Dedifferentiated amniotic fluid mesenchymal stem cell (primary cell): ENCODE data around the gene PSMA3.

Experiments
- DNase-seq: peaks from one replicate; pipeline ENCODE4 v3.0.0-alpha.2; 2016; ENCODE audit errors: extremely low spot score

PSMA3 gene

GRCh38 chr14:58298477-58299400 lies 54.1 kb downstream of the PSMA3 start, which contains the start of gene ARID4A:
TSS of gene ARID4A (plus strand) at chr14:58298555. CDS start at chr14:58299855, 1,300 bp downstream.
- no peak for DNase-seq

- no peak for DNase-seq
Measured at GRCh38 chr14:58299401-58300330, 55.0 kb downstream of the PSMA3 start.

- no peak for DNase-seq
Measured at GRCh38 chr14:58301416-58301815, 56.8 kb downstream of the PSMA3 start.

GRCh38 chr14:58305730-58306129 lies 61.1 kb downstream of the PSMA3 start:
- no peak for DNase-seq

- no peak for DNase-seq
Measured at GRCh38 chr14:58307597-58308316, 63.1 kb downstream of the PSMA3 start.

GRCh38 chr14:58309086-58309485 lies 64.4 kb downstream of the PSMA3 start:
- no peak for DNase-seq

- no peak for DNase-seq
Measured at GRCh38 chr14:58313699-58314098, 69.1 kb downstream of the PSMA3 start.

- no peak for DNase-seq
Measured at GRCh38 chr14:58315606-58316005, 71.0 kb downstream of the PSMA3 start.
